CD4-positive, alpha-beta T cell (primary cell): ENCODE measurements around the gene ACSM2B. TPM values are rescaled to one million over a fixed set of nuclear protein-coding genes. Genes with fewer than 3 reads are reported as not detected.
"Not testable (repeated sequence)": the region's sequence is repeated elsewhere in the genome, so short reads cannot be mapped to it uniquely, and the experiment has no call there.

ENCODE experiments used
- ATAC-seq: fragments of 200-7000 bp; cut with Tn5 transposase; one replicate; pipeline ENCODE4 v1.10.0; 2022; ENCODE audit warnings: mild to moderate bottlenecking; ENCODE audit not compliant: poor library complexity
- CTCF ChIA-PET: fragments of 350-600 bp; sonication (Branson Sonifier 250); formaldehyde crosslinking; loops from one replicate; lab custom pipeline; 2021; ENCODE audit warnings: antibody characterized with exemption, inconsistent platforms; lab: Charles Lee
- POLR2A ChIA-PET: fragments of 350-600 bp; sonication (Branson Sonifier 250); formaldehyde crosslinking; loops from one replicate; lab custom pipeline; 2021; ENCODE audit warnings: antibody characterized with exemption, inconsistent platforms; lab: Charles Lee
- DNase-seq, 14 experiments: peaks; one replicate each; pipeline ENCODE4 v3.0.0-alpha.2; 2013 to 2020; ENCODE audit warnings: mixed read lengths in 2 of 14
- H3K27ac ChIP-seq, 2 donors: one replicate each; pipeline versions ENCODE4 v1.5.1 to v1.7.0; 2013; ENCODE audit warnings: low read length in 2 of 2, low read depth in 1 of 2, mild to moderate bottlenecking in 1 of 2
- H3K27me3 ChIP-seq, 2 experiments: 1 replicate in 1 of 2; 2 replicates in 1 of 2; pipeline versions ENCODE4 v1.6.1 to v1.7.0; 2013; ENCODE audit warnings: low read length in 2 of 2, control low read depth in 1 of 2, mild to moderate bottlenecking in 1 of 2, moderate library complexity in 1 of 2; ENCODE audit not compliant: insufficient read depth in 2 of 2, control insufficient read depth in 1 of 2
- H3K36me3 ChIP-seq: one replicate; pipeline ENCODE4 v1.6.1; 2013; ENCODE audit warnings: low read length, control low read depth; ENCODE audit not compliant: insufficient read depth
- H3K4me1 ChIP-seq: one replicate; pipeline ENCODE4 v1.6.1; 2013; ENCODE audit warnings: low read length, control low read depth; ENCODE audit not compliant: insufficient read depth
- H3K4me3 ChIP-seq: one replicate; pipeline ENCODE4 v1.5.1; 2013; ENCODE audit warnings: mild to moderate bottlenecking, low read length, moderate library complexity
- H3K9me3 ChIP-seq, 2 experiments: 1 replicate in 1 of 2; 2 replicates in 1 of 2; pipeline versions ENCODE4 v1.6.1 to v1.7.0; 2013; ENCODE audit warnings: low read length in 2 of 2, mild to moderate bottlenecking in 2 of 2, control low read depth in 1 of 2, moderate library complexity in 1 of 2; ENCODE audit not compliant: control insufficient read depth in 1 of 2, insufficient read depth in 1 of 2
- H3K27ac Mint-ChIP-seq: one replicate; pipeline ENCODE4 v1.8.0; 2020; ENCODE audit warnings: mixed read lengths
- H3K27me3 Mint-ChIP-seq: one replicate; pipeline ENCODE4 v1.8.0; 2021; ENCODE audit warnings: mixed read lengths
- H3K36me3 Mint-ChIP-seq: one replicate; pipeline ENCODE4 v1.8.0; 2021; ENCODE audit warnings: low read depth, mixed read lengths
- H3K4me1 Mint-ChIP-seq: one replicate; pipeline ENCODE4 v1.8.0; 2021; ENCODE audit warnings: low read depth, mixed read lengths
- H3K4me3 Mint-ChIP-seq: one replicate; pipeline ENCODE4 v1.8.0; 2020; ENCODE audit warnings: mild to moderate bottlenecking, mixed read lengths
- H3K9me3 Mint-ChIP-seq: one replicate; pipeline ENCODE4 v1.8.0; 2020; ENCODE audit warnings: mixed read lengths
- intact Hi-C, 2 experiments: fragments of 100-400 bp; cut with DNase I in 1 of 2; cut with micrococcal nuclease in 1 of 2; formaldehyde crosslinking; loops; one replicate each; pipeline versions ENCODE4 v1.15.1 to v1.9.0; 2023 to 2025; cut with DNase I, micrococcal nuclease
- total RNA-seq, 174 experiments: library from RNA in 2 of 174; stranded (reverse) in 2 of 174; gene quantifications; one replicate each; pipeline ENCODE4 v1.2.3 and lab custom pipeline; 2021 to 2026
- TF ChIP-seq, protein P1 (sequence below): fragments of 200-600 bp; IDR thresholded peaks from one replicate; pipeline ENCODE4 v1.8.0; 2022; ENCODE audit warnings: antibody characterized with exemption, mild to moderate bottlenecking

ACSM2B gene
- total RNA-seq, 2 experiments from 2014 or later: not detected

DNA sequence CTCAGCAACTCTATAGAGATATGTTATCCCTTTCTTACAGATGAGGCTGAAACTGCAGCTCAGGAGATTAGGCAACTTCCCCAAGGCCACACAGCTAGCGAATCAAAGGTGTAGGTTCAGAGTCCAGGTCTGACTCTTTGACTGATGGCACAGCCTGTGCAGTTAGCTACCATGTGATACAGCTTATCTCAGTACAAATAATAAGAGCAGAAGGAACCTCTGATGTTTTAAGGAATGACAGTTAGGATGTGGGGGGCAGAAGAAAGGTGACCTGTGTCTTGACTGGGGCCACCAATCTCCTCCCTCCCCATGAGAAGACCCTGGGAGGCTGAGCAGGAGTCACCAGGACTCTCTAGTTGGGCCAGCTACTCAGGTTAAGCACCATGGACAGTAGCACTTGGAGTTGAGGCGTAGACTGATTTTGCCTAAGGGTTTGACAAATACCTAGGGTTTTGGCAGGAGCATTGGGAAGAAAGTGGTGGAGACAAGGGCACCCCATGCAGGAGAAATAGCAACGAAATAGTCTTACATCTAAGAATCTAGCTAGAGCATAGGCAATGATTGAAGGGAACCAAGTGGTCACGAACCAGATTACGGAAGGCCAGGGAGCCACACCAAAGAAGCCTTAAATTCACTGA, 22.8 kb upstream of the ACSM2B start:
- POLR2A ChIA-PET: no interaction called here

DNA sequence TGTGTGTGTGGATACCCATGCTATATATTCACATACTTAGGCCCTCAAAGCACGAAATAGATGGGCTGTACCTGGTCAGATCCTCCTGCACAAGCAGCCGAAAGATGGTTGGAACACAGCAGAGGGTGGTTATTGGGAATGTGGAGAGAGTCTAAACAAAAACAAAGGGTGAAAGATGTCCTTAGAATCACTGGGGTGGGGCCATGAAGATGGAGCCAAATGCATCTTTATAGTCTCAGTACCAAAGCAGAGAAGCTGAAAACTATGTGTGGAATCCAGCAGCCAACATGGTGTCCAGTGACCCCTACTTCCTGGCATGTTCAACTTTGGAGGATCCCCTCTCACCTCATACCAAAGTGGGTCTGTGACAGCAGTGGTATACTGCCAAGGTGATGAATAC, 19.5 kb upstream of the ACSM2B start:
- POLR2A ChIA-PET, H3K9me3 Mint-ChIP-seq, DNase-seq: not testable (repeated sequence)

More for the DNA sequence above, 22.8 kb upstream of the ACSM2B start:
- Histone ChIP-seq H3K4me1 (no peaks in the 10 kb centered on the region), H3K27ac (no peak overlapping the region), H3K4me3 (no peak overlapping the region), H3K9me3 (no peaks in the 10 kb centered on the region), H3K27me3 (no peaks in the 10 kb centered on the region), H3K36me3 (no peaks in the 10 kb centered on the region)
- intact Hi-C loops: no loop called here
- Mint-ChIP-seq H3K9me3 (no peaks in the 10 kb centered on the region), H3K4me1 (no peaks in the 10 kb centered on the region), H3K36me3 (no peaks in the 10 kb centered on the region), H3K4me3 (no peak overlapping the region), H3K27ac (no peak overlapping the region), H3K27me3 (peaks cover 7% of the 10 kb centered on the region)
- CTCF ChIA-PET: no interaction called here
- no peak for ATAC-seq
- TF ChIP-seq, protein P1, sequence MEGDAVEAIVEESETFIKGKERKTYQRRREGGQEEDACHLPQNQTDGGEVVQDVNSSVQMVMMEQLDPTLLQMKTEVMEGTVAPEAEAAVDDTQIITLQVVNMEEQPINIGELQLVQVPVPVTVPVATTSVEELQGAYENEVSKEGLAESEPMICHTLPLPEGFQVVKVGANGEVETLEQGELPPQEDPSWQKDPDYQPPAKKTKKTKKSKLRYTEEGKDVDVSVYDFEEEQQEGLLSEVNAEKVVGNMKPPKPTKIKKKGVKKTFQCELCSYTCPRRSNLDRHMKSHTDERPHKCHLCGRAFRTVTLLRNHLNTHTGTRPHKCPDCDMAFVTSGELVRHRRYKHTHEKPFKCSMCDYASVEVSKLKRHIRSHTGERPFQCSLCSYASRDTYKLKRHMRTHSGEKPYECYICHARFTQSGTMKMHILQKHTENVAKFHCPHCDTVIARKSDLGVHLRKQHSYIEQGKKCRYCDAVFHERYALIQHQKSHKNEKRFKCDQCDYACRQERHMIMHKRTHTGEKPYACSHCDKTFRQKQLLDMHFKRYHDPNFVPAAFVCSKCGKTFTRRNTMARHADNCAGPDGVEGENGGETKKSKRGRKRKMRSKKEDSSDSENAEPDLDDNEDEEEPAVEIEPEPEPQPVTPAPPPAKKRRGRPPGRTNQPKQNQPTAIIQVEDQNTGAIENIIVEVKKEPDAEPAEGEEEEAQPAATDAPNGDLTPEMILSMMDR: no peak
- no peak for DNase-seq

DNA sequence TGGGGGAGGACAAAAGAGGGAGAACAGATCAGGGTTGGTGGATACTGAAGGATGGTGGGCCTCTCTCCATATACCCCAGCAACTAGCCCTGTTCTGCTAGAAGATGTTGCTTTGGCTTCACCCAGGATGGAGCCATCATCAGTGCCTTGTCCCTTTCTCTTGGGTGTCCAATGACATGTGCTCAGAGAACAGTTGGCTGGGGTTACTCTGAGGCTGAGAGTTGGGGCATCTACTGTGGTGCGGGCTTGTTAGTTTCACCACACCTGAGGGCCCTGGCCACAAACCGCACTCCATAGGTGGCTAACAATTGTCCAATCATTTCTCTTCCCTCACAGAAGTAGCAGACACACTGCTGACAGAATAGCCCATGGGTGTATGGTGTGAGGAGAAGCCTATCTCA, 18.9 kb upstream of the ACSM2B start:
- CTCF ChIA-PET, H3K27me3 ChIP-seq, H3K9me3 ChIP-seq, H3K9me3 Mint-ChIP-seq, H3K4me1 ChIP-seq, H3K4me1 Mint-ChIP-seq, POLR2A ChIA-PET, ATAC-seq, H3K4me3 Mint-ChIP-seq, DNase-seq, H3K36me3 Mint-ChIP-seq, H3K4me3 ChIP-seq, H3K36me3 ChIP-seq, H3K27me3 Mint-ChIP-seq, H3K27ac ChIP-seq, H3K27ac Mint-ChIP-seq, intact Hi-C loops: not testable (repeated sequence)

More for the DNA sequence above, 19.5 kb upstream of the ACSM2B start:
- H3K4me3 Mint-ChIP-seq, H3K27me3 Mint-ChIP-seq, CTCF ChIA-PET, intact Hi-C loops, H3K9me3 ChIP-seq, ATAC-seq, H3K4me3 ChIP-seq, H3K27ac ChIP-seq, H3K4me1 ChIP-seq, H3K4me1 Mint-ChIP-seq, H3K36me3 Mint-ChIP-seq, H3K36me3 ChIP-seq, H3K27ac Mint-ChIP-seq, H3K27me3 ChIP-seq: not testable (repeated sequence)

DNA sequence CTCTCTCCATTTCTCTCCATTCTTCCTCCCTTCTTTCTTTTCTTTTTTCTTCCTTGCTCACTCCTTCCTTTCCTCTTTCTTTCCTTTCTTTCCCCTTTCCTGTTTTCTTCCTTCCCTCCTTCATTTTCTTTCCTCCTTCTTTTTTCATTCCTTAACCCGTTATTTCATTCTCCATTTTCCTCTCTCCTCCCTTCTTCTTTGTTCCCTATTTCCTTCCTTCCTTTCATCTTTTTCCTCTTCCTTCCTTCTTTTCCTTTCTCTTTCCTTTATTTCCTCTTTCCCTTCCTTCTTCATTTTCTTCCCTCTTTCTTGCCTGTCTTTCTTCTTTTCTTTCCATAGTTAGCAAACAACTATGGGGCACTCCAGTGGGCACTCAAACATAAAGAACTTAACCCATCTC, 16.6 kb upstream of the ACSM2B start:
- H3K36me3 ChIP-seq, intact Hi-C loops, H3K27ac Mint-ChIP-seq, H3K4me3 Mint-ChIP-seq, POLR2A ChIA-PET, H3K9me3 ChIP-seq, H3K27me3 ChIP-seq, H3K27me3 Mint-ChIP-seq, DNase-seq, H3K27ac ChIP-seq, H3K4me1 Mint-ChIP-seq, H3K4me1 ChIP-seq, H3K9me3 Mint-ChIP-seq, ATAC-seq, H3K36me3 Mint-ChIP-seq, H3K4me3 ChIP-seq, CTCF ChIA-PET: not testable (repeated sequence)

DNA sequence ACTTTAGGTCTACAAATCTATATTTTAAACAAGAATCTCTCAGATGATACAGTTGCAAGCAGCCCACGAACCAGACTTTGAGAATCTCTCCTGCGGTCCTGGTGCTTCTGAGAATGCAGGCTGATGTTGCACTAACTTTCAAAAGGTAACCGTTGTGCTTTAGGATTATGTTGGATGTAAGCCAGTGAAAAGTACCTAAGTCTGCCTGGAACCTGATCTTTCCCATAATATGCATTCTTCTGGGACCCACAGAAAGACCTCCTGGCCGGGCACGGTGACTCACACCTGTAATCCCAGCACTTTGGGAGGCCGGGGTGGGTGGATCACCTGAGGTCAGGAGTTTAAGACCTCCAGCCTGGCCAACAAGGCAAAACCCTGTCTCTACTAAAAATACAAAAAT, 13.3 kb upstream of the ACSM2B start:
- H3K9me3 ChIP-seq, H3K36me3 Mint-ChIP-seq, H3K36me3 ChIP-seq, H3K27me3 Mint-ChIP-seq, CTCF ChIA-PET, POLR2A ChIA-PET, H3K9me3 Mint-ChIP-seq, H3K4me3 Mint-ChIP-seq, H3K4me3 ChIP-seq, H3K27ac ChIP-seq, H3K4me1 Mint-ChIP-seq, DNase-seq, H3K27ac Mint-ChIP-seq, H3K27me3 ChIP-seq, H3K4me1 ChIP-seq, ATAC-seq: not testable (repeated sequence)
- intact Hi-C loops: loop anchor here (10.0 kb wide), 1 partner anchor 155 kb away; no protein-coding TSS in a partner anchor

DNA sequence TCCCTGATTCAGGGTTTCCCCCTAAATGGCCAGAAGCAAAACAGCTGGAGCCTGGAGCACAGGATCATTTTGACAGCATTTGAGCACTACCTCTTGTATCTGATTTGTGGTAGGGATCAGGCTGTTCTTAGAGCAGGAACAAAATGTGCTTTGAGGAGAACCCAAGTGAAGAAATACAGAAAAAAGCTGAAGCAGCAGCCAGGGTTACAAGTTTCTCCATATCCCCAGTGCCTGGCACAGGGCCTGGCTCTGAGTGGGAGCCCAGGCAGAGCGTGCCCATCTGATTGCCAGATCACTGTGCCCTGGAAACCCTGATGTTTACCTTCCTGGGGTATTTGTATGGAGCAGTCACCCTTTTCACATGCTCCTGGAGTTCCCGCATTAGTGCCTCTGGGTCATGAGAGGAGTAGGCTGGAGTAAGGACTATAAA, 11.5 kb upstream of the ACSM2B start:
- H3K9me3 Mint-ChIP-seq, H3K4me3 Mint-ChIP-seq, H3K9me3 ChIP-seq, H3K27ac ChIP-seq, H3K27me3 ChIP-seq, H3K36me3 ChIP-seq, H3K4me1 Mint-ChIP-seq, H3K27me3 Mint-ChIP-seq, H3K36me3 Mint-ChIP-seq, CTCF ChIA-PET, H3K4me3 ChIP-seq, H3K27ac Mint-ChIP-seq, POLR2A ChIA-PET, H3K4me1 ChIP-seq, ATAC-seq, DNase-seq: not testable (repeated sequence)
- intact Hi-C loops: loop anchor here (10.0 kb wide), 1 partner anchor 153 kb away; no protein-coding TSS in a partner anchor
